Skeletal muscle tissue (tissue), 4 donors: Measurements from ENCODE around the gene ITGB3BP. TPM values are rescaled to one million over a fixed set of nuclear protein-coding genes. Genes with fewer than 3 reads are reported as not detected.
"Not testable (repeated sequence)": the region's sequence is repeated elsewhere in the genome, so short reads cannot be mapped to it uniquely, and the experiment has no call there.

ENCODE experiments used
- H3K27ac ChIP-seq: one replicate; pipeline ENCODE4 v1.7.0; 2013; ENCODE audit warnings: mild to moderate bottlenecking, low read depth, low read length, inconsistent platforms
- H3K27me3 ChIP-seq, 3 donors: one replicate each; pipeline ENCODE4 v1.7.0; 2013; ENCODE audit warnings: low read length in 3 of 3; ENCODE audit not compliant: control insufficient read depth in 3 of 3, insufficient read depth in 3 of 3
- H3K36me3 ChIP-seq, 3 donors: one replicate each; pipeline ENCODE4 v1.7.0; 2013; ENCODE audit warnings: low read length in 3 of 3; ENCODE audit not compliant: control insufficient read depth in 3 of 3, insufficient read depth in 3 of 3
- H3K4me1 ChIP-seq, 3 donors: one replicate each; pipeline ENCODE4 v1.7.0; 2013; ENCODE audit warnings: low read length in 3 of 3, mild to moderate bottlenecking in 3 of 3; ENCODE audit not compliant: control insufficient read depth in 3 of 3, insufficient read depth in 3 of 3
- H3K4me3 ChIP-seq, 3 donors: one replicate each; pipeline ENCODE4 v1.7.0; 2013; ENCODE audit warnings: low read length in 3 of 3
- H3K9ac ChIP-seq, 3 donors: one replicate each; pipeline ENCODE4 v1.7.0; 2013; ENCODE audit warnings: low read length in 3 of 3, mild to moderate bottlenecking in 3 of 3, moderate library complexity in 2 of 3, low read depth in 1 of 3
- H3K9me3 ChIP-seq, 3 donors: one replicate each; pipeline ENCODE4 v1.7.0; 2013; ENCODE audit warnings: low read length in 3 of 3; ENCODE audit not compliant: control insufficient read depth in 3 of 3
- total RNA-seq: library from RNA; depleted of rRNA; stranded (reverse); fragments of >200 nt; gene quantifications from one replicate; pipeline ENCODE4 v1.2.3, GENCODE V29; 2014
- donor health status: Osteomylitis.

The ITGB3BP gene, protein sequence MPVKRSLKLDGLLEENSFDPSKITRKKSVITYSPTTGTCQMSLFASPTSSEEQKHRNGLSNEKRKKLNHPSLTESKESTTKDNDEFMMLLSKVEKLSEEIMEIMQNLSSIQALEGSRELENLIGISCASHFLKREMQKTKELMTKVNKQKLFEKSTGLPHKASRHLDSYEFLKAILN
- total RNA-seq: 14.1 TPM

DNA sequence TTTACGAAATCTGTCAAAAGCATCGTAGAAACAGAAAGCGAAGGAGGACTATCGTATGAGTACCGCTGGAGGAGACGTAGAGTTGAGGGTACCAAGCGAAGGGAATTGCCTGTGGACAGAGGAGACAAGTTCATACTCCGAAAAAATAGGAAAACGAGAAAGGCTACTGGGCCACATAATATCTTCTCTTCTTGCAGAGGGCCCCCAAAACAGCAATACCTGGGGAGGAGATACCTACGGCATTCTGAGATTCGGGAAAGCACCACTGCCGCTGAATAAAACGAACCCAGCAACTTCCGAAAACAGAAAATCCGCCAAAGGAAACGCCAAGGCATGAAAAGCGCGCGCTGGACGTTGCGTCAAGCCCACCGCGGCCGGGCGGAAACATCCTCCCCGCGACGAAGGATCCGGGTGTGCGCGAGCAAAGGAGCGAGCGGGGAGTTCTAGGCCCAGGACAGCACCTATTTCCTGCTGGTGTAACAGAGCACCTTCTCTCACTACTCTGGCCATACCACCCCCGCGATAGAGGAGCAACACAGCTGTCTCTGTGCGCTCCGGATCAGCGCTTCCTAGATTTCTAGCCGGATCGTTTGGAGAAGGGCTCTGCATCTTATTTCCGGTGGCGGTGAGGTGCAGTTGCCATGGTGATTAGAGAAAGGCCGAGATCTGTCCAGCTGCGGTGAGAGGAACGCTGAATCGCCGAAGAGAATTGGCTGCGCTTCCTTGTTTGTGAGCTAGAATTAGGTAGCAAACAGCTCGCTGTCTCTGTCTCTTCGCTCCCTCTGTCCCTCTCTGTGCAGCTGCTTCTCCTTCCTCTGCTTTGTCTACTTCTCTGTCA lies at the start of gene ITGB3BP, which contains the start of gene EFCAB7:
Gene ITGB3BP (minus strand): TSS at position 335 of the 838 bp plus-strand sequence. CDS start 92 bp downstream, at position 243.
Gene EFCAB7 (plus strand): TSS at position 635 of the 838 bp plus-strand sequence. CDS start 2,048 bp downstream, outside the sequence.
- Histone ChIP-seq H3K27me3 (no peaks in the 10 kb centered on the region), H3K9ac (peak within 1 kb of the TSS; percentile 84 to 95 (median 90)), H3K36me3 (peaks cover 0 to 10% (median 0%) of the 10 kb centered on the region in 3 donors), H3K4me1 (peaks cover 5 to 18% (median 18%) of the 10 kb centered on the region in 3 donors), H3K27ac (peak within 1 kb of the TSS; percentile 89), H3K9me3 (no peaks in the 10 kb centered on the region), H3K4me3 (peak within 1 kb of the TSS; percentile 92 to 100 (median 96))

- H3K27ac ChIP-seq, H3K36me3 ChIP-seq: not testable (repeated sequence)
Measured at GRCh38 chr1:63572686-63573085, 49.7 kb upstream of the ITGB3BP start.

DNA sequence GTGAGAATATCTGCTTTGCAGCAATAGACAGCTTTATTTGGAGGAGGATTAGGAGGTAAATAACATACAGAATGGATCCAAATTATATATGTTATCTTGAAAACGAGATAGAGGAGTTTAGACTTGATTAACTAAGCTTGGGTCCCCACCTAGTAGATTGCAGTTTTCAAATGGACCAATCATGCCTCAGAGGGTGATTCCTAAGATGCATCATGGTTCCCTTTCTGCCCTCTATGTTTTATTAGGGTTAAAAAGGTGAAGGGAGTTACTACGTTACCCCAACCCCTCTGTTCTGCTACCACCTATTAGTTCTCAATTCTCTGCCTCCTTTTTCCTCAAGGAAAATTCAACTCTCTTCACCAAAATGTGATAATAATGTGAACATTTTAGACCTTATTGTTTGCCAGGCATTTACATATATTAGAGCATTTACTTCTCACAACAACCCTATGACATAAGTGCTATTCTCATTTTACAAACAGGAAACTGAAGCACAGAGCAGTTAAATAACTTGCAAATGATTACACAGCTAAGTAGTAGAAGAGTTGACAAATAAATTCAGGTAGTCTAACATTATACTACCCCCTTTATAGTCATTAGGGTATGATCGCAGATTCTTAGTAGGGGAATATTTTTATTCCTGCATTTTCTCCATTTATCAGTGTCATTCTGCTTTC lies 46.8 kb upstream of the ITGB3BP start:
- Histone ChIP-seq H3K27me3 (no peaks in the 10 kb centered on the region), H3K4me1 (no peaks in the 10 kb centered on the region), H3K9me3 (no peaks in the 10 kb centered on the region), H3K27ac (no peak overlapping the region), H3K4me3 (no peak overlapping the region), H3K36me3 (no peaks in the 10 kb centered on the region), H3K9ac (no peak overlapping the region)

More at GRCh38 chr1:63572686-63573085, 49.7 kb upstream of the ITGB3BP start:
- H3K9ac ChIP-seq, H3K4me1 ChIP-seq, H3K4me3 ChIP-seq, H3K27me3 ChIP-seq, H3K9me3 ChIP-seq: not testable (repeated sequence)

GRCh38 chr1:63569068-63569467 lies 46.0 kb upstream of the ITGB3BP start:
- Histone ChIP-seq H3K9ac (no peak overlapping the region), H3K4me3 (no peak overlapping the region), H3K27me3 (no peaks in the 10 kb centered on the region), H3K36me3 (no peaks in the 10 kb centered on the region), H3K9me3 (no peaks in the 10 kb centered on the region), H3K4me1 (no peaks in the 10 kb centered on the region), H3K27ac (no peak overlapping the region)

DNA sequence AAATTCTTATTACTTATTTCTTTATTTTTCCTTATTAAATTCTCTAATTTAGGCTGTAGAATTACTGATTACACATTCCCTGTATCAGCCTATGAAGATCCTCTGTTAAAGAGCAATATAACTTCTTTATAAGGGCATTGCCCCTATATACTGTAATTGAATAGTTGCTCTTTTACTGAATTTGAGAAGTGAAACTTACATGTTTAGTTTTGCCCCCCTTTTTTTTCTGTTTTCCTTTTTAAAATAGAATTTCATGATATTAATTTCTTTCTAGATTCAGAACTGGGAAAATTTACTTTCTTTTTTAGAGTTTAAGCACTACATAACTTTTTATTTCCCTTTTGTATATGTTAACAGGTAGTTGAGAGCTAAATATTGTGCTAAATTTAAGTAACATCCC lies 40.7 kb upstream of the ITGB3BP start:
- H3K27ac ChIP-seq: no peak overlapping the region
- H3K9me3 ChIP-seq: no peaks in the 10 kb centered on the region
- no peak overlapping the region for H3K9ac ChIP-seq
- no peaks in the 10 kb centered on the region for H3K27me3 ChIP-seq
- peaks cover 0 to 3% (median 0%) of the 10 kb centered on the region in 3 donors for H3K36me3 ChIP-seq
- H3K4me1 ChIP-seq: no peaks in the 10 kb centered on the region
- no peak overlapping the region for H3K4me3 ChIP-seq

- H3K36me3 ChIP-seq: peaks cover 0 to 3% (median 0%) of the 10 kb centered on the region in 3 donors
- H3K4me3 ChIP-seq: no peak overlapping the region
- no peak overlapping the region for H3K27ac ChIP-seq
- no peak overlapping the region for H3K9ac ChIP-seq
- no peaks in the 10 kb centered on the region for H3K9me3 ChIP-seq
- no peaks in the 10 kb centered on the region for H3K27me3 ChIP-seq
- no peaks in the 10 kb centered on the region for H3K4me1 ChIP-seq
Measured at GRCh38 chr1:63559357-63559756, 36.3 kb upstream of the ITGB3BP start.

GRCh38 chr1:63557365-63557987 lies 34.5 kb upstream of the ITGB3BP start:
- H3K9me3 ChIP-seq: no peaks in the 10 kb centered on the region
- H3K9ac ChIP-seq: no peak overlapping the region
- no peaks in the 10 kb centered on the region for H3K4me1 ChIP-seq
- H3K36me3 ChIP-seq: no peaks in the 10 kb centered on the region
- no peaks in the 10 kb centered on the region for H3K27me3 ChIP-seq
- H3K4me3 ChIP-seq: no peak overlapping the region
- H3K27ac ChIP-seq: no peak overlapping the region

- Histone ChIP-seq H3K27ac (no peak overlapping the region), H3K4me1 (no peaks in the 10 kb centered on the region), H3K27me3 (no peaks in the 10 kb centered on the region), H3K9ac (no peak overlapping the region), H3K4me3 (no peak overlapping the region), H3K36me3 (no peaks in the 10 kb centered on the region), H3K9me3 (no peaks in the 10 kb centered on the region)
Measured at GRCh38 chr1:63555480-63555879, 32.5 kb upstream of the ITGB3BP start.

DNA sequence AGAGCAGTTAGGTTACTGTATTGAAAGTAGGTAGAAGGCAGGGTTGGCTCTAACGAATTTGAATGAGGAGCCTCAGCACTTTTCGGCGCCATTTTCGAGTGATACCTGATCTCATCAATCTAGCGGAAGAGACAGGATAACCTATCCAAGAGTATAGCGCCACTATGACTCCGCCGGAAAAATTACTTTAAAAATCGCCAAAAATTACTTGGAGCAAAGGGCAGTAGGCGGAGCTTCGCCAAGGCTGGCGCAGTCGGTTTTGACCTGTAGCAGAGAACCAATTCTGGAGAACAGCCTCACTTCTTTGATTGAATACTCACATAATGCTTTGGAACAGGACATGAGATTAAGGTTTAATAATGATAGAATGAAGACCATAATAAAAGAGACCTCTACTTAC lies 25.9 kb upstream of the ITGB3BP start:
- H3K27ac ChIP-seq: peak overlapping the region; percentile 87
- peaks cover 3 to 5% (median 4%) of the 10 kb centered on the region in 3 donors for H3K4me1 ChIP-seq
- no peak overlapping the region for H3K9ac ChIP-seq
- no peak overlapping the region for H3K4me3 ChIP-seq
- H3K9me3 ChIP-seq: no peaks in the 10 kb centered on the region
- no peaks in the 10 kb centered on the region for H3K36me3 ChIP-seq
- no peaks in the 10 kb centered on the region for H3K27me3 ChIP-seq
